Endothelial cell (in vitro differentiated cells): Measurements from ENCODE around the gene TNPO1. TPM values are rescaled to one million over a fixed set of nuclear protein-coding genes. Genes with fewer than 3 reads are reported as not detected.

Experiments
- DNase-seq: peaks from one replicate; pipeline ENCODE4 v3.0.0; 2021; ENCODE audit warnings: low spot score
- H3K27ac Mint-ChIP-seq: one replicate; pipeline ENCODE4 v1.8.0; 2021; ENCODE audit warnings: mixed read lengths, inconsistent platforms; ENCODE audit not compliant: unreplicated experiment
- H3K27me3 Mint-ChIP-seq: one replicate; pipeline ENCODE4 v1.8.0; 2021; ENCODE audit warnings: mild to moderate bottlenecking, moderate library complexity, mixed read lengths, inconsistent platforms; ENCODE audit not compliant: unreplicated experiment
- H3K36me3 Mint-ChIP-seq: one replicate; pipeline ENCODE4 v1.8.0; 2021; ENCODE audit warnings: mild to moderate bottlenecking, low read depth, mixed read lengths, inconsistent platforms; ENCODE audit not compliant: unreplicated experiment
- H3K4me1 Mint-ChIP-seq: one replicate; pipeline ENCODE4 v1.8.0; 2021; ENCODE audit warnings: mild to moderate bottlenecking, mixed read lengths, inconsistent platforms; ENCODE audit not compliant: unreplicated experiment
- H3K4me3 Mint-ChIP-seq: one replicate; pipeline ENCODE4 v1.8.0; 2021; ENCODE audit warnings: mild to moderate bottlenecking, mixed read lengths, inconsistent platforms; ENCODE audit not compliant: unreplicated experiment
- H3K9me3 Mint-ChIP-seq: one replicate; pipeline ENCODE4 v1.8.0; 2021; ENCODE audit warnings: mixed read lengths, inconsistent platforms; ENCODE audit not compliant: unreplicated experiment
- total RNA-seq: library from RNA; stranded (reverse); fragmentation: NEBNext Ultra II Directional; extraction: Animal tissue kit (Norgen Biotek cat#: 25700); gene quantifications from one replicate; pipeline ENCODE4 v1.2.1, GENCODE V29; 2021; ENCODE audit not compliant: unreplicated experiment
- TF ChIP-seq, protein P1 (sequence below): fragments of 200-600 bp; sonication (generic); IDR thresholded peaks from one replicate; pipeline ENCODE4 v1.5.0; 2021; ENCODE audit warnings: antibody characterized with exemption; ENCODE audit not compliant: unreplicated experiment

Gene TNPO1
- total RNA-seq, 1 donor from 2014 or later = 149 TPM

DNA sequence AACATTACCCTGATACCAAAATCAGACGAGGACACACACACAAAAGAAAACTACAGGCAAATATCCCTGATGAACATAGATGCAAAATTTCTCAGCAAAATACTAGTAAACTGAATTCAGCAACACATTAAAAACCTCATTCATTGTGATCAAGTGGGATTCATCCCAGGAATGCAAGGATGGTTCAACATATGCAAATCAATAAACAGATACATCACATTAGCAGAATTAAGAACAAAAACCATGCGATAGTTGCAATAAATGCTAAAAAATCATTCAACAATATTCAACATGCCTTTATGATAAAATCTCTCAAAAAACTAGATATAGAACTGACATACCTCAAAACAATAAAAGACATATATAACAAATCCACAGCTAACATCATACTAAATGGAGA is 36.9 kb upstream of the TNPO1 start:
- Mint-ChIP-seq H3K36me3 (no peaks in the 10 kb centered on the region), H3K27me3 (no peaks in the 10 kb centered on the region), H3K4me3 (no peak overlapping the region), H3K27ac (no peak overlapping the region), H3K4me1 (no peaks in the 10 kb centered on the region), H3K9me3 (no peaks in the 10 kb centered on the region)
- TF ChIP-seq, protein P1, sequence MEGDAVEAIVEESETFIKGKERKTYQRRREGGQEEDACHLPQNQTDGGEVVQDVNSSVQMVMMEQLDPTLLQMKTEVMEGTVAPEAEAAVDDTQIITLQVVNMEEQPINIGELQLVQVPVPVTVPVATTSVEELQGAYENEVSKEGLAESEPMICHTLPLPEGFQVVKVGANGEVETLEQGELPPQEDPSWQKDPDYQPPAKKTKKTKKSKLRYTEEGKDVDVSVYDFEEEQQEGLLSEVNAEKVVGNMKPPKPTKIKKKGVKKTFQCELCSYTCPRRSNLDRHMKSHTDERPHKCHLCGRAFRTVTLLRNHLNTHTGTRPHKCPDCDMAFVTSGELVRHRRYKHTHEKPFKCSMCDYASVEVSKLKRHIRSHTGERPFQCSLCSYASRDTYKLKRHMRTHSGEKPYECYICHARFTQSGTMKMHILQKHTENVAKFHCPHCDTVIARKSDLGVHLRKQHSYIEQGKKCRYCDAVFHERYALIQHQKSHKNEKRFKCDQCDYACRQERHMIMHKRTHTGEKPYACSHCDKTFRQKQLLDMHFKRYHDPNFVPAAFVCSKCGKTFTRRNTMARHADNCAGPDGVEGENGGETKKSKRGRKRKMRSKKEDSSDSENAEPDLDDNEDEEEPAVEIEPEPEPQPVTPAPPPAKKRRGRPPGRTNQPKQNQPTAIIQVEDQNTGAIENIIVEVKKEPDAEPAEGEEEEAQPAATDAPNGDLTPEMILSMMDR = no peak
- DNase-seq = no peak

DNA sequence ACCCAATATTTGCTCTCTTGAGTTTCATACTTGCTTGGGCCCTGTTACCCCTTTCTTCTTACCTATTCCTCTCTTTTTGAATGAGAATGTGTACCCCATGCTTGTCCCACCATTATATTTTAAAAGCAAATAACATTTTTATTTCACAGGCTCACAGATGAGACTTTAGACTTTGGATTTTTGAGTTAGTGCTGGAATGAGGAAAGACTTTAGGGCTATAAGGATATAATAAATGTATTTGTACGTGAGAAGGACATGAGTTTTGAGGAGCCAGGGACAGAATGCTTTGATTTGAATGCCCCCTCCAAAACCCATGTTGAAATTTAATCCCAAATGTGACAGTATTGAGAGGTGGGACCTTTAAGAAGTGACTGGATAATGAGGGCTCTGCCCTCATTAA is 33.1 kb upstream of the TNPO1 start:
- no peak for DNase-seq
- no peak overlapping the region for H3K27ac Mint-ChIP-seq
- no peaks in the 10 kb centered on the region for H3K4me1 Mint-ChIP-seq
- TF ChIP-seq, protein P1 = no peak
- H3K4me3 Mint-ChIP-seq = no peak overlapping the region
- H3K36me3 Mint-ChIP-seq = no peaks in the 10 kb centered on the region
- no peaks in the 10 kb centered on the region for H3K27me3 Mint-ChIP-seq
- H3K9me3 Mint-ChIP-seq = no peaks in the 10 kb centered on the region

DNA sequence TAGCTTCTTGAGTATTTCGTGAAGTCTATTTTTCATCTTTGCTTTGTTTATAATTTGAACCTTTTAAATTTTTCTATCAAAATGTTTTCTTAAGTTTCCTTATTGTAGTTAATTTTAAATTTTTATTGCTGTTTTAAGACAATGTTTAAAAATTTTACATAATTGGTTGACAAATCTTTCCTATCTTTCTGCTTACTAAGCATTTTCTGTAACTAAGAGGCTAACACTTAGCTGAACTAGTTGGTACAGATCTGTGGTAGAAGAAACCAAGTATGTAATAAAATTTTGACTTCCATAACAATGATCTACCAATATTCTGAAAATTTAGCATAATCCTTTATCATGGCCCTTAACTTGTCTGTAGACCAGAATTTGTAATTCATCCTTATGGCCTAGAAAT is 32.3 kb upstream of the TNPO1 start:
- H3K36me3 Mint-ChIP-seq = no peaks in the 10 kb centered on the region
- DNase-seq = no peak
- TF ChIP-seq, protein P1 = no peak
- no peaks in the 10 kb centered on the region for H3K9me3 Mint-ChIP-seq
- no peaks in the 10 kb centered on the region for H3K4me1 Mint-ChIP-seq
- H3K4me3 Mint-ChIP-seq = no peak overlapping the region
- H3K27me3 Mint-ChIP-seq = peaks cover 2% of the 10 kb centered on the region
- no peak overlapping the region for H3K27ac Mint-ChIP-seq

- DNase-seq = no peak
- Mint-ChIP-seq H3K9me3 (no peaks in the 10 kb centered on the region), H3K4me3 (no peak overlapping the region), H3K27me3 (peaks cover 2% of the 10 kb centered on the region), H3K36me3 (no peaks in the 10 kb centered on the region), H3K27ac (no peak overlapping the region), H3K4me1 (no peaks in the 10 kb centered on the region)
- TF ChIP-seq, protein P1 = no peak
Measured at GRCh38 chr5:72785801-72786200, 30.7 kb upstream of the TNPO1 start.

- no peak overlapping the region for H3K27ac Mint-ChIP-seq
- no peak for DNase-seq
- H3K36me3 Mint-ChIP-seq = no peaks in the 10 kb centered on the region
- H3K4me1 Mint-ChIP-seq = no peaks in the 10 kb centered on the region
- no peak overlapping the region for H3K4me3 Mint-ChIP-seq
- peaks cover 2% of the 10 kb centered on the region for H3K27me3 Mint-ChIP-seq
- H3K9me3 Mint-ChIP-seq = no peaks in the 10 kb centered on the region
- TF ChIP-seq, protein P1 = no peak
Measured at GRCh38 chr5:72786676-72787075, 29.8 kb upstream of the TNPO1 start.
